Mucosa of gallbladder (tissue), 1 donor: ENCODE measurements around the gene PHLDA3. TPM values are rescaled to one million over a fixed set of nuclear protein-coding genes. Genes with fewer than 3 reads are reported as not detected.
"Not testable (repeated sequence)": the region's sequence is repeated elsewhere in the genome, so short reads cannot be mapped to it uniquely, and the experiment has no call there.

Experiments
- DNase-seq: peaks from one replicate; pipeline ENCODE4 v3.0.0-alpha.2; 2020; ENCODE audit warnings: low spot score
- total RNA-seq: library from RNA; stranded (reverse); gene quantifications from one replicate; pipeline ENCODE4 v1.2.1, GENCODE V29; 2021
- donor health status: DM: no; HTN: no; CAD: no.

Gene PHLDA3
- total RNA-seq, 1 donor from 2014 or later: 39.4 TPM

GRCh38 chr1:201503397-201504176, 34.6 kb upstream of the PHLDA3 start:
- DNase-seq: peak; percentile 73

- DNase-seq: no peak
These were observed 33.5 kb upstream of the PHLDA3 start for GRCh38 chr1:201502511-201502857.

GRCh38 chr1:201501812-201502510, 33.0 kb upstream of the PHLDA3 start:
- peak; percentile 65 for DNase-seq

GRCh38 chr1:201501144-201501543, 32.2 kb upstream of the PHLDA3 start:
- DNase-seq: no peak

- DNase-seq: no peak
These were observed 31.7 kb upstream of the PHLDA3 start for GRCh38 chr1:201500670-201501120.

- DNase-seq: no peak
These were observed 31.0 kb upstream of the PHLDA3 start for GRCh38 chr1:201499795-201500669.

GRCh38 chr1:201499191-201499590, 30.2 kb upstream of the PHLDA3 start:
- no peak for DNase-seq

- no peak for DNase-seq
These were observed 29.6 kb upstream of the PHLDA3 start for GRCh38 chr1:201498621-201499020.

- no peak for DNase-seq
These were observed 29.0 kb upstream of the PHLDA3 start for GRCh38 chr1:201497935-201498509.

- no peak for DNase-seq
These were observed 27.3 kb upstream of the PHLDA3 start for GRCh38 chr1:201496296-201496690.

- DNase-seq: peak; percentile 64
These were observed 26.7 kb upstream of the PHLDA3 start for GRCh38 chr1:201495551-201496295.

- no peak for DNase-seq
These were observed 25.0 kb upstream of the PHLDA3 start for GRCh38 chr1:201493757-201494617.

- DNase-seq: not testable (repeated sequence)
These were observed 24.2 kb upstream of the PHLDA3 start for GRCh38 chr1:201493026-201493656.

GRCh38 chr1:201491896-201492511, 23.0 kb upstream of the PHLDA3 start:
- DNase-seq: no peak

GRCh38 chr1:201490708-201491131, 21.7 kb upstream of the PHLDA3 start:
- DNase-seq: no peak

- DNase-seq: no peak
These were observed 20.8 kb upstream of the PHLDA3 start for GRCh38 chr1:201489643-201490261.

- DNase-seq: peak; percentile 74
These were observed 20.0 kb upstream of the PHLDA3 start for GRCh38 chr1:201488830-201489589.

- DNase-seq: no peak
These were observed 18.8 kb upstream of the PHLDA3 start for GRCh38 chr1:201487742-201488141.
